Anterior cingulate cortex (tissue), 58 donors: ENCODE results near the gene URM1.

ENCODE experiments used
- DNase-seq, 58 donors: peaks; one replicate each; lab custom pipeline; 2025; lab: John Stamatoyannopoulos, UW

The URM1 gene

GRCh38 chr9:128344931-128345605 is 26.1 kb upstream of the URM1 start:
- no peak for DNase-seq

- no peak for DNase-seq
These were observed 22.0 kb upstream of the URM1 start for GRCh38 chr9:128349125-128349524.

GRCh38 chr9:128349772-128350171 is 21.4 kb upstream of the URM1 start:
- no peak for DNase-seq

GRCh38 chr9:128355451-128355850 is 15.7 kb upstream of the URM1 start:
- no peak for DNase-seq

- DNase-seq: no peak
These were observed 13.1 kb upstream of the URM1 start for GRCh38 chr9:128358090-128358489.

GRCh38 chr9:128358861-128359260 is 12.3 kb upstream of the URM1 start:
- no peak for DNase-seq

GRCh38 chr9:128360826-128361225 is 10.3 kb upstream of the URM1 start:
- DNase-seq: no peak

- peak in 4 of 58 donors; percentile 45 to 63 (median 55) for DNase-seq
These were observed 9.7 kb upstream of the URM1 start for GRCh38 chr9:128361296-128361985.

- peak in 57 of 58 donors; percentile 60 to 91 (median 84) for DNase-seq
These were observed 9.1 kb upstream of the URM1 start for GRCh38 chr9:128361986-128362646.

GRCh38 chr9:128362774-128363173 is 8.4 kb upstream of the URM1 start:
- DNase-seq: peak in 1 of 58 donors; percentile 49

GRCh38 chr9:128365525-128365924 is 5.6 kb upstream of the URM1 start:
- no peak for DNase-seq

GRCh38 chr9:128369024-128369706 is 2.0 kb upstream of the URM1 start:
- no peak for DNase-seq

GRCh38 chr9:128370367-128370751 is 815 bp upstream of the URM1 start:
- no peak for DNase-seq

GRCh38 chr9:128371630-128372117 is 500 bp downstream of the URM1 start:
- DNase-seq: peak in 1 of 58 donors; percentile 53

- DNase-seq: peak in 39 of 58 donors; percentile 17 to 87 (median 48)
These were observed 1.0 kb downstream of the URM1 start for GRCh38 chr9:128372188-128372641.

- no peak for DNase-seq
These were observed 1.6 kb downstream of the URM1 start for GRCh38 chr9:128372784-128373183.

- DNase-seq: peak in 51 of 58 donors; percentile 29 to 96 (median 81)
These were observed 3.1 kb downstream of the URM1 start for GRCh38 chr9:128374221-128374675.

- DNase-seq: no peak
These were observed 4.7 kb downstream of the URM1 start for GRCh38 chr9:128375865-128376264.

- DNase-seq: peak in 45 of 58 donors; percentile 14 to 80 (median 48)
These were observed 11.1 kb downstream of the URM1 start for GRCh38 chr9:128382261-128382660.

- DNase-seq: peak in 35 of 58 donors; percentile 22 to 74 (median 55)
These were observed 12.0 kb downstream of the URM1 start for GRCh38 chr9:128383007-128383753.
